Coronary artery (tissue), 2 donors: ENCODE results near the gene LRRK1.
A peak's percentile ranks its signal among the peaks of the same experiment; 100 is the strongest.

Source experiments
- DNase-seq: peaks from one replicate; pipeline ENCODE4 v3.0.0-alpha.2; 2017; ENCODE audit warnings: low spot score
- H3K27ac ChIP-seq, 2 donors: fragments of 200-600 bp; sonication (generic); one replicate each; pipeline ENCODE4 v1.5.1; 2016 to 2019
- H3K4me3 ChIP-seq: fragments of 200-600 bp; sonication (generic); 2 replicates; pipeline ENCODE4 v1.5.1; 2016; ENCODE audit warnings: mild to moderate bottlenecking, moderate library complexity
- TF ChIP-seq, protein P1 (sequence below): fragments of 200-600 bp; sonication (generic); IDR thresholded peaks from one replicate; pipeline ENCODE4 v1.5.1; 2019; ENCODE audit warnings: antibody characterized with exemption

Gene LRRK1

DNA sequence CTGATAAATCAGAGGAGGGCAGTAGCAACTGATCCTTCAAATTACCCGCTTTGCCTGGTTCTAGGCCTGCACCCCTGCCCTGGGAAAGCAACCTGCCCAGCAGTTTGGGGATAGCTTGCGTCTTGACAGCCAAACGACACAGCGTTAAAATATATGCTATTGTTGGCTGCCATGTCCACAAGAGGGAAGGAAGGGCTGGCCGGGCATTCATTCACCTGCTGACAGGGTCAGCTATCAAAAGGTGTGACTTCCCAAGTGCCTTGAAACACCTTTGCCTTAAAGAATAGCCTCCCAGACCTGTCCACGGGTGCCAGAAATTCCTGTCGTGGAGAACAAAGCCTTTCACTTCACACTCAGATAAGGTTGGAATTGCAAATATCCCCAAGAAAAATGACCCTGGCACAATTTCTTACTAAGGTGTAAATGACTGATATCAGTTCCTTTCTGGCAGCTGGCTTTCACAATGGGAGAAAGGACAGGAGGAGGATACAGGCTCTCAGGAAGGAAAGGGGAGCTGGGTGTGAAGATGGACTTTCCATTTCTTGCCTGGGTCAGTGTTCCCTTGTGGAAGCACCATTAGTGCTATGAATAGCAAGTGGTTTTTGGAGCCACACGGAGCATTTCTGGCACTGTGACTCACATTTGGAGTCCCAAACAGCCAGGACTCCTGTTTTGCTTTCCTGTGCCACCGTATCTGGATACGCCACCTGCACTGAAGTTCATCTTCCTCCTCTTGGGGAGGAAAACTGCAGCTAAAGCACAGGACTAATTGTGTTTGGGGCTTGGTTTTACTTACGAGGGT is 20.3 kb upstream of the LRRK1 start:
- H3K27ac ChIP-seq, result peak overlapping the region in 1 of 2 donors; percentile 8
- no peak for DNase-seq

DNA sequence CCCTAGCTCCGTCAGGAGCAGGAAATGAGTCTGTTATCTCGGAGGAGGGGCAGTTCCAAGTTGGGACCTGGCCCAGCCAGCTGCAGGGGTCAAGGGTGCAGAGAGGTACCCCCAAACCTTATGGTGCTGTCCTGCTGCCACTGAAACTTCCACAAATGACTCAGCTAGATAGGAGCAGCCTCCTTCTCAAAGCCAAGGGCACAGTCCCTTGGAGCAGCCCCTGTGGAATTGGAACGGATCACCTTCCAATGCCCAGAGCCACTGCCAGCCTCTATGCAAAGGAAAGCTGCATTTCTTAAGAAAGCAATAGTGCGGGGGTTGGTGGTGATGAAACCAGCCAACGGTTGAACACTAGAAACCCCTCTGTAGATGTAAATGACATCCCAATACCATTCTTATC is 19.6 kb upstream of the LRRK1 start:
- no peak overlapping the region for H3K4me3 ChIP-seq
- no peak for DNase-seq
- TF ChIP-seq, protein P1, sequence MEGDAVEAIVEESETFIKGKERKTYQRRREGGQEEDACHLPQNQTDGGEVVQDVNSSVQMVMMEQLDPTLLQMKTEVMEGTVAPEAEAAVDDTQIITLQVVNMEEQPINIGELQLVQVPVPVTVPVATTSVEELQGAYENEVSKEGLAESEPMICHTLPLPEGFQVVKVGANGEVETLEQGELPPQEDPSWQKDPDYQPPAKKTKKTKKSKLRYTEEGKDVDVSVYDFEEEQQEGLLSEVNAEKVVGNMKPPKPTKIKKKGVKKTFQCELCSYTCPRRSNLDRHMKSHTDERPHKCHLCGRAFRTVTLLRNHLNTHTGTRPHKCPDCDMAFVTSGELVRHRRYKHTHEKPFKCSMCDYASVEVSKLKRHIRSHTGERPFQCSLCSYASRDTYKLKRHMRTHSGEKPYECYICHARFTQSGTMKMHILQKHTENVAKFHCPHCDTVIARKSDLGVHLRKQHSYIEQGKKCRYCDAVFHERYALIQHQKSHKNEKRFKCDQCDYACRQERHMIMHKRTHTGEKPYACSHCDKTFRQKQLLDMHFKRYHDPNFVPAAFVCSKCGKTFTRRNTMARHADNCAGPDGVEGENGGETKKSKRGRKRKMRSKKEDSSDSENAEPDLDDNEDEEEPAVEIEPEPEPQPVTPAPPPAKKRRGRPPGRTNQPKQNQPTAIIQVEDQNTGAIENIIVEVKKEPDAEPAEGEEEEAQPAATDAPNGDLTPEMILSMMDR, result no peak
- peak overlapping the region in 1 of 2 donors; percentile 8 for H3K27ac ChIP-seq

More for the DNA sequence above, 20.3 kb upstream of the LRRK1 start:
- TF ChIP-seq, protein P1, result no peak
- H3K4me3 ChIP-seq, result no peak overlapping the region

GRCh38 chr15:100900136-100900794 is 18.9 kb upstream of the LRRK1 start:
- no peak for DNase-seq
- Histone ChIP-seq H3K27ac (no peak overlapping the region), H3K4me3 (no peak overlapping the region)
- TF ChIP-seq, protein P1, result no peak

GRCh38 chr15:100900795-100901169 is 18.4 kb upstream of the LRRK1 start:
- no peak for DNase-seq
- Histone ChIP-seq H3K4me3 (no peak overlapping the region), H3K27ac (no peak overlapping the region)
- TF ChIP-seq, protein P1, result no peak

GRCh38 chr15:100901296-100901695 is 17.9 kb upstream of the LRRK1 start:
- peak; percentile 64 for DNase-seq
- Histone ChIP-seq H3K4me3 (no peak overlapping the region), H3K27ac (no peak overlapping the region)
- TF ChIP-seq, protein P1, result no peak

- peak; percentile 70 for DNase-seq
- TF ChIP-seq, protein P1, result no peak
- Histone ChIP-seq H3K4me3 (peak overlapping the region; percentile 64), H3K27ac (peak overlapping the region; percentile 49 to 81)
These were observed 17.3 kb upstream of the LRRK1 start for GRCh38 chr15:100901702-100902435.
